DND-41 (cell line): ENCODE results near the gene ADORA3.

Source experiments
- EZH2 ChIP-seq: IDR thresholded peaks from 3 replicates; pipeline ENCODE4 v1.6.1; 2012; ENCODE audit warnings: borderline replicate concordance, low read depth, mild to moderate bottlenecking, moderate library complexity, low read length, inconsistent platforms; ENCODE audit not compliant: severe bottlenecking
- TF ChIP-seq, protein P1 (sequence below): IDR thresholded peaks from 2 replicates; pipeline ENCODE4 v1.5.1; 2012; ENCODE audit warnings: borderline replicate concordance, low read length, moderate library complexity, mild to moderate bottlenecking; ENCODE audit not compliant: poor library complexity, severe bottlenecking; ENCODE audit errors: extremely low read depth

DNA sequence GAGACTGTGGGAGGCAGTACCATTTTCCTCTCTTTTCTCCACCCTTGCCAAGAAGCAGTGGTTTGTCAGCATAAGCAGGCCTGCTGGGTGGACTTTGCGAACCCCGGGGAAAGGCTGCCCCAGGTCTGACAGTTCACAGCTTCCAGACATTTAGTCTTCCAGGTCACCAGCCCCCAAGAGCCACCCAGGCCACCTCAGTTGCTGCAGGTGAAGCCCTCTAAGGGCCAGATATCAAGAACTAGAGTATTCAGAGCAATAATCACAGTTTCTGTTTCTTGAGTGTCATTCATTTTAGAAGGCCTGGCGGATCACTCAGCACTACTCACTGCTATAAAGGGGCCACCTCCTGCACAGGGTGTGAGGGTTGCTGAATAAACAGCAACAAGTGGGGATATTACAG, 9.5 kb upstream of the ADORA3 start:
- TF ChIP-seq, protein P1, sequence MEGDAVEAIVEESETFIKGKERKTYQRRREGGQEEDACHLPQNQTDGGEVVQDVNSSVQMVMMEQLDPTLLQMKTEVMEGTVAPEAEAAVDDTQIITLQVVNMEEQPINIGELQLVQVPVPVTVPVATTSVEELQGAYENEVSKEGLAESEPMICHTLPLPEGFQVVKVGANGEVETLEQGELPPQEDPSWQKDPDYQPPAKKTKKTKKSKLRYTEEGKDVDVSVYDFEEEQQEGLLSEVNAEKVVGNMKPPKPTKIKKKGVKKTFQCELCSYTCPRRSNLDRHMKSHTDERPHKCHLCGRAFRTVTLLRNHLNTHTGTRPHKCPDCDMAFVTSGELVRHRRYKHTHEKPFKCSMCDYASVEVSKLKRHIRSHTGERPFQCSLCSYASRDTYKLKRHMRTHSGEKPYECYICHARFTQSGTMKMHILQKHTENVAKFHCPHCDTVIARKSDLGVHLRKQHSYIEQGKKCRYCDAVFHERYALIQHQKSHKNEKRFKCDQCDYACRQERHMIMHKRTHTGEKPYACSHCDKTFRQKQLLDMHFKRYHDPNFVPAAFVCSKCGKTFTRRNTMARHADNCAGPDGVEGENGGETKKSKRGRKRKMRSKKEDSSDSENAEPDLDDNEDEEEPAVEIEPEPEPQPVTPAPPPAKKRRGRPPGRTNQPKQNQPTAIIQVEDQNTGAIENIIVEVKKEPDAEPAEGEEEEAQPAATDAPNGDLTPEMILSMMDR = no peak
- no peak for TF ChIP-seq EZH2
